Neural crest cell (in vitro differentiated cells): ENCODE data around the gene DOCK10. TPM values are rescaled to one million over a fixed set of nuclear protein-coding genes. Genes with fewer than 3 reads are reported as not detected.

Source experiments
- DNase-seq: peaks from one replicate; pipeline ENCODE4 v3.0.0; 2021; ENCODE audit warnings: low read depth, mixed read lengths, low spot score
- H3K27ac Mint-ChIP-seq: one replicate; pipeline ENCODE4 v1.8.0; 2021; ENCODE audit warnings: mild to moderate bottlenecking, mixed read lengths; ENCODE audit not compliant: unreplicated experiment
- H3K27me3 Mint-ChIP-seq: 2 replicates; pipeline ENCODE4 v1.8.0; 2021; ENCODE audit warnings: low read depth, mild to moderate bottlenecking, mixed read lengths
- H3K36me3 Mint-ChIP-seq: 2 replicates; pipeline ENCODE4 v1.8.0; 2021; ENCODE audit warnings: low read depth, mild to moderate bottlenecking, mixed read lengths
- H3K4me1 Mint-ChIP-seq: 2 replicates; pipeline ENCODE4 v1.8.0; 2021; ENCODE audit warnings: mixed read lengths
- H3K4me3 Mint-ChIP-seq: one replicate; pipeline ENCODE4 v1.8.0; 2021; ENCODE audit warnings: mild to moderate bottlenecking, mixed read lengths
- H3K9me3 Mint-ChIP-seq: 2 replicates; pipeline ENCODE4 v1.8.0; 2021; ENCODE audit warnings: mixed read lengths
- CTCF ChIP-seq: fragments of 200-600 bp; sonication (generic); conservative IDR thresholded peaks from 2 replicates; pipeline ENCODE4 v1.5.0; 2021; ENCODE audit warnings: antibody characterized with exemption, mild to moderate bottlenecking
- total RNA-seq: library from RNA; stranded (reverse); gene quantifications from 2 replicates; pipeline ENCODE4 v1.2.1, GENCODE V29; 2021

The DOCK10 gene
- total RNA-seq, 1 donor from 2014 or later, result 29.7 TPM

DNA sequence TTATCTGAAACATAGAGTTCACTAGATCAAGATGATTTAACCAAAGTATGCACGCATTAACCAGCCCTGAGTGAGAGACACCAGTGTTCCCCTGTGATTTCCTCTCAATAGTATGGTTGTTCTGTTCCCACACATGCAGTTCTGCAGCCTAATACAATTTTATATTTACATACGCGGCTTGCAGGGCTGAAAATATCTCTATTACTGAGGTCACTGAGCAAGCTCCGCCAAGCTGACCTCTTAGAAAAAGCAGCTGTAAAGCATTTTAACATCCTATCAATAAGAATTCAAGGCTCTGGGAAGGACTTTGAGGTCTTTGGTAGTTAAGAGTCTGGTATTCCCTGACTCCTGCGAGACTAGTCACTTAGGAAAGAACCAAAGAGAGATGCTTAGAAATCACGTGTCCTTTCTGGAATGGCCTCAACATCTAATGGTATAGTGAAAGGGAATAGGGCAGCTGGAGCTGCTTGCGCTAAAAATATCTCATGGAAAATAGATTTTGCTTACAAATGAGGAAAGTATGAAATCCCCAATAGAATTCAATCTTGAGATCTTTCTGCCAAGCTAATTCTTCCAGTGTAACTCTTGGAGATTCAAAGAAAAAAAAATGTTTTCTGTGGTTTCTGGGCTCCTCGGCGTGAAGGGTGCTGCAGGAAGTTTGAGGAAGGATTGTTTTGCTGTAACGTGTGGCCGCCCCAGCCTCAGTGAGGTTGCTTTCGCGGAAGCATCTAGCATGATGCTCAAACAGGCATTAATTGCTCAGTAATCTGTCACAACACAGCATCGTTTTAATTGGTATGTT, 59.2 kb downstream of the DOCK10 start:
- H3K27me3 Mint-ChIP-seq, result no peaks in the 10 kb centered on the region
- no peaks in the 10 kb centered on the region for H3K36me3 Mint-ChIP-seq
- no peak for TF ChIP-seq CTCF
- H3K27ac Mint-ChIP-seq, result peak overlapping the region; percentile 94
- peaks cover 2% of the 10 kb centered on the region for H3K9me3 Mint-ChIP-seq
- H3K4me1 Mint-ChIP-seq, result peaks cover 51% of the 10 kb centered on the region
- DNase-seq, result no peak
- peak overlapping the region; percentile 88 for H3K4me3 Mint-ChIP-seq

GRCh38 chr2:224982226-224982625, 60.0 kb downstream of the DOCK10 start:
- peak; percentile 22 for DNase-seq
- H3K4me3 Mint-ChIP-seq, result peak overlapping the region; percentile 88
- H3K9me3 Mint-ChIP-seq, result peaks cover 2% of the 10 kb centered on the region
- H3K27ac Mint-ChIP-seq, result peak overlapping the region; percentile 76
- H3K36me3 Mint-ChIP-seq, result no peaks in the 10 kb centered on the region
- TF ChIP-seq CTCF, result no peak
- peaks cover 57% of the 10 kb centered on the region for H3K4me1 Mint-ChIP-seq
- no peaks in the 10 kb centered on the region for H3K27me3 Mint-ChIP-seq

DNA sequence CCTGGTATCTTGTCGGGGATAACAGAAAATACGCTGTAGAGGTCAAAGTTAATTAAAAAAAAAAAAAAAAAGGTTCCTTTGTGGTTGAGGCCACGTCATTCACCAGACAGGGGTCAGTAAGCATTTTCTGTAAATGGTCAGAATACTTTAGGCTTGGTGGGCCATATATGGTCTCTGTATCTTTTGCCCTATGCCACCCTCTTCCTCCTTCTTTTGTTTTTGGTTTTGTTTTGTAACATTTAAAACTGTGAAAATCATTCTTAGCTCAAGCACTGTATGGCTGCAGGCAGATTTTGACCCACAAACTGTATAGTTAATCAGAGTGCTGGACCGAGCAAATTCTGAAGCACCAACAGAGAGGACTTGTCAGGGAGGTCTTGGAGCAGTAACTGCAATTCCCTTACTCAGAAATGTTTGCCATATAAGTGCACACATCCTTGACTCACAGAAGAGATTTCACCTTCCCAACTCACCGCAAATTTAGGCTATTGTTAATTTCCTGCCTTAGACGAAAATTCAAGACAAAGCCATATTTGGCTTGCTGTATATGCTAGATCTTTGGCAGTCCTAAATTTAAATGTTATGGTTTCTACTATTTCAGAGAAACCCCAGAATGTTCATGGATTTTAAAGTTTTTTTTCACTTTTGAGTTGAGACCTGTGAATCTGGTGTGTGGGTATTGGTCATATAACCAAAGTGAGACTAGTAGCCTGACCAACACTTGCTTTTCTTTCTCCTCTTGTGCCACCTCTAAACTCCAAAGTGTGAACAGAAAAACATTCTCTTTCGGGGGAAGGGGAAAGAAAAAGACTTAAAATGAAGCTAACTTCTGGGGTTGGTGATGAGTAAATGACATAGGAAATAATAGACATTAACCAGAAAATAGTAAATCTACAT, 65.4 kb downstream of the DOCK10 start:
- Mint-ChIP-seq H3K36me3 (no peaks in the 10 kb centered on the region), H3K27ac (no peak overlapping the region)
- no peak for DNase-seq

DNA sequence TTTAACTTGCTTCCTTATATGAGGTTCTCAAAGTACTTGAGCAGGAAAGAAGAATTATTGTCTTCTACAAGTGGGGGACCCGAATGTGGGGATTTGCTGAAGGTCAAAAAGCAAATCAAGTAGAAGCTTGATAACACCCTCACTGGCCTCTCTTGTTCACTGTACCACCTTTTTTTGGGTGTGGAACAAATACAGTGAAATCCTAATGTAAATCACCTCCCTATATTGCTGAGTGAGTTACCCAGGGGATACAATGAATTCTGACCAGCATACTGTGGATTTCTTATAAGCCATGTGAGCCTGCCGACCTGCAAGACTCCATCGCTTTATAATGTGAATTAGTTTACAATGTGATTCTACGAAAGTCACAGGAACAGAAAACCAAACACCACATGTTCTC, 66.5 kb downstream of the DOCK10 start:
- Mint-ChIP-seq H3K36me3 (no peaks in the 10 kb centered on the region), H3K4me1 (peaks cover 49% of the 10 kb centered on the region), H3K9me3 (peaks cover 2% of the 10 kb centered on the region), H3K27ac (no peak overlapping the region), H3K4me3 (no peak overlapping the region), H3K27me3 (no peaks in the 10 kb centered on the region)
- no peak for DNase-seq
- no peak for TF ChIP-seq CTCF

More for the DNA sequence above, 65.4 kb downstream of the DOCK10 start:
- Mint-ChIP-seq H3K4me3 (no peak overlapping the region), H3K27me3 (no peaks in the 10 kb centered on the region), H3K9me3 (peaks cover 2% of the 10 kb centered on the region), H3K4me1 (peaks cover 57% of the 10 kb centered on the region)
- TF ChIP-seq CTCF, result no peak

- TF ChIP-seq CTCF, result no peak
- peaks cover under 1% of the 10 kb centered on the region for H3K9me3 Mint-ChIP-seq
- no peak for DNase-seq
- H3K27me3 Mint-ChIP-seq, result no peaks in the 10 kb centered on the region
- H3K4me1 Mint-ChIP-seq, result peaks cover 34% of the 10 kb centered on the region
- no peaks in the 10 kb centered on the region for H3K36me3 Mint-ChIP-seq
- H3K27ac Mint-ChIP-seq, result peak overlapping the region; percentile 57
- no peak overlapping the region for H3K4me3 Mint-ChIP-seq
Measured at GRCh38 chr2:224973112-224974016, 68.9 kb downstream of the DOCK10 start.
